NCI-H187 treated with DMSO at 0.1 percent for 48 hours (cell line): ENCODE results near the gene IFT27.

Experiments
- DNase-seq: peaks from one replicate; lab custom pipeline; 2025; lab: John Stamatoyannopoulos, UW

The IFT27 gene

DNA sequence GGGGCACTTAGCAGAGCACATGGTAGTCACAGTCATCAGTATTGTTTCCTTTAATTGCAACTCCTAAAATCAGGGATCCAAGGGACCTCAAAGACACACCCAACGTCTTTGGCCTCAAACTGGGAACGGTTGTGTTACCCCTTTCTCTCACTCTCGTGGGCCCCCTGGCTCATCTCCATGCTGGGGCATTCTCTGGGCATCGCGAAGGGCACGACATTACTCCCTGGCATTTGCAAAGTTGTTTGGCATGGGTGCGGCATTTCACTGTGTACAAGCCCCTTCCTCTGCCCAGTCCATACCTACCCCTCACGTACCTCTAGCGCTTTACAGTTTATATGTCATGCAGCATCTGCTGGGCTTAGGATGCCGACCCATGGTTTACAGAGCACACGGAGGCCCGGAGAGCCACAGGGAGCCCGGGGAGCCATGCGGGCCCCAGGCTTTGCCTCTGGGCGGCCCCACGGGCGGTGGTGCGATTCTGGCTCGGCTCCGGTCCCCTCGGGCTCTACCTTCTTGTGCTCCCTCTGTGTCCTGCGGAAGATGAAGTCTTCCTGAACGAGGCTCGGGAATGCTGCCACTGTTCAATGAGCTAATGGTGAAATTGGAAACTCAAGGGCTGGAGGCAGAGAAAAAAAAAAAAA lies 50.4 kb downstream of the IFT27 start:
- no peak for DNase-seq

DNA sequence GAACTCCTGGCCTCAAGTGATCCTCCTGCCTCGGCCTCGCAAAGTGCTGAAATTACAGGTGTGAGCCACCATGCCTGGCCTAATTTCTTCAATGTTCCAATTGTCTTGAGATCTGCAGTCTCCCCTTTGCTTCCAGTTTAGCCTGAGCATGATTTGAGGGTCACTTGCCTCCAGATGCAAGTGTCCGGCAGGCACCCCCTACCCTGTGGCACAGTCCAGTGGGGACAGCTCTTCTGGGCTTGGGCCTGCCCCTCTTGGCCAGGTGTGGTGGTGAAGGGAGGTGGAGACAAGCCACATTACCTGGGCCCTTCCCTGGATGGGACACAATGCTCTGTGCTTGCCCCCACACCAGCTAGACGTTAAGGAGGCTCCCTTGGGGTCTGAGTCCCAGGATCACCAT lies 51.1 kb downstream of the IFT27 start:
- DNase-seq: no peak

DNA sequence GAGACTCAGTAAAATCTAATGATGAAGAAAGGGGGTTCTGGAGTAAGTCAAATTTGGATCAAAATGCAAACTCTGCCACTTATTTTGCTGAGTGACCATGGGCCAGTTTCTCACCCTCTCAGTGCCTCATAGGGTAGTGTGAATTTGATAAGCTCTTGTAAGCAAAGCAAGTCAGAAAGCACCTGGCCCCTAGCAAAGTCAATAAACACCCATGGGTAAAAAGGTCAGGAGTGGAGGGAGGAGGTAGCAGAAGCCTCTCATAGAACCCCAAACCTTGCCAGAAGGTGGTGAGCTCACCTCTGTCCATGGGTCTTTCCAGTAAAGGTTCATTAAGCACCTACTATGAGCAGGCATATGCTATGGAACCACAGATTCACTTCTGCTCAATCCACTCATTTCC lies 53.9 kb downstream of the IFT27 start:
- DNase-seq: no peak

DNA sequence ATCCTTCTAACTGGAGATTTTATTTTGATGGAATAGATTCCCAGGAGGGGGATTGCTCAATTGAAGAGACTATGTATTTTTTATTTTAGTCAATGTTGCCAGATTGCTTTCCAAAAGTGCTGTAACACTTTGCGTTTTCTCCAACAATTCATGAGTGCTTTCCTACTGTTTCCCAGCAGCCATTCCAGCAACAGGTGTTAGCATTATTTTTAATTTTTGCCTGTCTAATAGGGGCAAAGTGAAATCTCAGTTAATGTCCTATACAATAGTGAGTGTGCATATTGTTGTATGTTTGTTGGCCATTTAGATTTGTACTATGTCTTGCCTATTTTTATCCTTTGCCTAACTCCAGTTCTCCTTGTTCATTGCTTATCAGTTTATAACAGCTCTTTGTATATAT lies 60.3 kb downstream of the IFT27 start:
- DNase-seq: no peak

DNA sequence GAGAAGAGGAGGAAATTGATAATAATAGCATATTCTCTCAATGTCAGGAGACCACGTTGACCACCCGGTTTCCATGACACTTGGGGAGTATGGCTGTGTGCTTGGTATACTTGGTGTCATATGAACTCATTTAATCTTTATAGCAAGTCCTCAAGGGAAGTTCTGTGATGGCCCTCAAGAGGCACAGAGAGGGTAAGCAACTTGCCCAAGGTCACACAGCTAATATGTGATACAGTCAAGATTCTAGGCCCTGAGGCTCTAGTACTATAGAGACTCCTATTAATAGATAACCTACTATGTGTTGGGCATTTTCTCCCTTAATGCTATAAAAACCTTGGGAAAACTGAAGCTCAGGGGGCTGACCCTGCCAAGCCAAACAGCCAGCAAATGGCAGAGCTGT lies 61.8 kb downstream of the IFT27 start:
- DNase-seq: no peak

DNA sequence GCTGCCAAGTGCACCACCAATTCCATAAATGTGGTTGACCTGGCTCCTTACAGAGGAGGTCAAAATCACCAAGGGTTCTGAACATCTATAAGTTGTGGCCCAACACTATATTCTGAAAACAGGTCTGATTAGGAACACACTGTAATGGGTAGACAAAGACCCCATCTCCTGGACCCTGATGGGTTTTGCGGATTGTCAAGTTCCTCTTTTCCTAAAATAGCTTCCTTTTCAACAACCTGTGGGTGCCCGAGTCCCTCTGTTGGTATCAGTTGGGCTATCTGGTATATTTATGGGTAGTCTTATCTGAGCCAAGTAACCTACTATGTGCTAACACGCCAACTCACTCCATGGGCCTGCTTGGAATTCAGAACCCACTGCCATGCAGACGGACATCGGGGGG lies 62.5 kb downstream of the IFT27 start:
- no peak for DNase-seq
